Fibroblast of lung (primary cell): ENCODE measurements around the gene LRRC3B. TPM values are rescaled to one million over a fixed set of nuclear protein-coding genes. Genes with fewer than 3 reads are reported as not detected.

Experiments used
- DNase-seq, 2 donors: peaks; one replicate each; pipeline versions ENCODE4 v3.0.0 to v3.0.0-alpha.2; 2010; ENCODE audit warnings: low read depth in 2 of 2
- H2AFZ ChIP-seq: 2 replicates; pipeline ENCODE4 v1.5.1; 2012; ENCODE audit warnings: low read length, control low read depth, inconsistent platforms
- H3K27ac ChIP-seq: 2 replicates; pipeline ENCODE4 v1.5.1; 2011; ENCODE audit warnings: low read length, control low read depth; ENCODE audit not compliant: insufficient read depth
- H3K27me3 ChIP-seq: 2 replicates; pipeline ENCODE4 v1.5.1; 2011; ENCODE audit warnings: mild to moderate bottlenecking, low read length; ENCODE audit not compliant: control insufficient read depth, insufficient read depth
- H3K36me3 ChIP-seq: 2 replicates; pipeline ENCODE4 v1.5.1; 2011; ENCODE audit warnings: low read length; ENCODE audit not compliant: control insufficient read depth, insufficient read depth
- H3K4me1 ChIP-seq: 2 replicates; pipeline ENCODE4 v1.5.1; 2011; ENCODE audit warnings: low read length; ENCODE audit not compliant: control insufficient read depth, insufficient read depth; ENCODE audit errors: extremely low read depth
- H3K4me2 ChIP-seq: 2 replicates; pipeline ENCODE4 v1.5.1; 2011; ENCODE audit warnings: low read length, control low read depth; ENCODE audit not compliant: insufficient read depth; ENCODE audit errors: extremely low read depth
- H3K4me3 ChIP-seq, 4 experiments: fragments of 200-600 bp in 1 of 4; sonication (generic) in 1 of 4; replicated peaks in 1 of 4; 2 replicates each; pipeline ENCODE4 v1.5.1; 2011 to 2016; ENCODE audit warnings: low read length in 4 of 4, low read depth in 3 of 4, mild to moderate bottlenecking in 3 of 4, control low read depth in 2 of 4, inconsistent platforms in 1 of 4, mixed read lengths in 1 of 4; ENCODE audit not compliant: insufficient read depth in 1 of 4; ENCODE audit errors: control extremely low read depth in 1 of 4
- H3K79me2 ChIP-seq: 2 replicates; pipeline ENCODE4 v1.5.1; 2012; ENCODE audit warnings: mild to moderate bottlenecking, low read length, inconsistent platforms; ENCODE audit not compliant: control insufficient read depth, insufficient read depth
- H3K9ac ChIP-seq: 2 replicates; pipeline ENCODE4 v1.5.1; 2011; ENCODE audit warnings: mild to moderate bottlenecking, low read length, control low read depth; ENCODE audit not compliant: insufficient read depth
- H3K9me3 ChIP-seq: 2 replicates; pipeline ENCODE4 v1.5.1; 2012; ENCODE audit warnings: low read depth, low read length; ENCODE audit not compliant: control insufficient read depth, insufficient read depth
- H4K20me1 ChIP-seq: 2 replicates; pipeline ENCODE4 v1.5.1; 2011; ENCODE audit warnings: low read length; ENCODE audit not compliant: control insufficient read depth, insufficient read depth; ENCODE audit errors: extremely low read depth
- CTCF ChIP-seq, 2 donors: IDR thresholded peaks in 1 of 2; conservative IDR thresholded peaks in 1 of 2; 1 replicate in 1 of 2; 2 replicates in 1 of 2; pipeline ENCODE4 v1.5.1; 2011 to 2012; ENCODE audit warnings: low read length in 2 of 2, control low read depth in 1 of 2, inconsistent platforms in 1 of 2, low read depth in 1 of 2, mild to moderate bottlenecking in 1 of 2
- EZH2 ChIP-seq: IDR thresholded peaks from 2 replicates; pipeline ENCODE4 v1.5.1; 2012; ENCODE audit warnings: low read length, control low read depth, mild to moderate bottlenecking; ENCODE audit errors: missing control alignments
- polyA plus RNA-seq, 2 donors: library from polyadenylated mRNA; depleted of rRNA in 1 of 2; stranded (reverse) in 1 of 2; unstranded in 1 of 2; fragments of >200 nt; gene quantifications; 2 replicates each; pipeline ENCODE4 v1.2.1, GENCODE V29; 2011 to 2012; ENCODE audit warnings: missing spikeins in 1 of 2
- total RNA-seq: library from RNA; depleted of rRNA; stranded (reverse); fragments of >200 nt; gene quantifications from 2 replicates; pipeline ENCODE4 v1.2.1, GENCODE V29; 2014

The LRRC3B gene
- total and polyA plus RNA-seq, 2 donors (not counting 1 experiment from before 2014, with no cell fraction given) = not detected

- H4K20me1 ChIP-seq = no peaks in the 10 kb centered on the region
- TF ChIP-seq CTCF (conservative IDR thresholded peaks at IDR 0.05 in 1 of 2, IDR thresholded peaks at IDR 0.05 in 1 of 2; ENCODE audit: low read depth in 1 of 2, low read length in 2 of 2) = no peak
- no peak for TF ChIP-seq EZH2
- no peaks in the 10 kb centered on the region for H3K36me3 ChIP-seq
- no peak overlapping the region for H3K4me2 ChIP-seq
- no peak overlapping the region for H3K4me3 ChIP-seq
- H3K27ac ChIP-seq = no peak overlapping the region
- H3K9me3 ChIP-seq = no peaks in the 10 kb centered on the region
- H3K9ac ChIP-seq = no peak overlapping the region
- no peak for DNase-seq
- no peaks in the 10 kb centered on the region for H3K4me1 ChIP-seq
- H2AFZ ChIP-seq = no peak overlapping the region
- H3K79me2 ChIP-seq = no peaks in the 10 kb centered on the region
- H3K27me3 ChIP-seq = no peaks in the 10 kb centered on the region
These were observed 59.8 kb downstream of the LRRC3B start for GRCh38 chr3:26682406-26682805.

DNA sequence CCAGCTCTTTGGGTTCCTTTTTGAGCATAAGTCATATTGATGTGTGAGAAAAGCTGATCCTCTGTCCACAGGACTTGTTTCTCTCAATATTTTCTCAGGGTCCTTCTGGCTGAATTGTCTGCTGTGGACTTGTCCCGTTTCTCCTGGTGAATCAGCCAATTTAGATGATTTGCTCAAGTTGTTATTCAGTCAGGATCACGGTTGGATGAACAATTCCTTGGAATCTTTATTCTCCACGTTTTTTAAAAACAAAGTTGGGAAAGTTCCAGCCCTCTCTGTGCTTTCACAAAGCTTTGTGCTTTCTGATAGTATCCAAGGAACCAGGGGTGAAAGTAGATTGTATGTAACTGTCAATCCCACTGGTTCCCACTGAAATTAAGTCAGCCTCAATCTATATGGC lies 61.3 kb downstream of the LRRC3B start:
- Histone ChIP-seq H3K79me2 (no peaks in the 10 kb centered on the region), H3K9ac (no peak overlapping the region), H2AFZ (no peak overlapping the region), H3K27ac (no peak overlapping the region), H4K20me1 (no peaks in the 10 kb centered on the region), H3K4me2 (no peak overlapping the region), H3K9me3 (no peaks in the 10 kb centered on the region), H3K4me1 (no peaks in the 10 kb centered on the region), H3K36me3 (no peaks in the 10 kb centered on the region), H3K27me3 (no peaks in the 10 kb centered on the region), H3K4me3 (no peak overlapping the region)
- DNase-seq = no peak
- TF ChIP-seq CTCF (conservative IDR thresholded peaks at IDR 0.05 in 1 of 2, IDR thresholded peaks at IDR 0.05 in 1 of 2; ENCODE audit: low read depth in 1 of 2, low read length in 2 of 2) (no peak), EZH2 (no peak)

GRCh38 chr3:26687466-26687865 lies 64.9 kb downstream of the LRRC3B start:
- TF ChIP-seq EZH2 (no peak), CTCF (conservative IDR thresholded peaks at IDR 0.05 in 1 of 2, IDR thresholded peaks at IDR 0.05 in 1 of 2; ENCODE audit: low read depth in 1 of 2, low read length in 2 of 2) (no peak)
- no peaks in the 10 kb centered on the region for H3K79me2 ChIP-seq
- no peaks in the 10 kb centered on the region for H3K4me1 ChIP-seq
- H3K27me3 ChIP-seq = no peaks in the 10 kb centered on the region
- no peak overlapping the region for H3K4me3 ChIP-seq
- H3K9ac ChIP-seq = no peak overlapping the region
- H3K4me2 ChIP-seq = no peak overlapping the region
- no peaks in the 10 kb centered on the region for H4K20me1 ChIP-seq
- H3K27ac ChIP-seq = no peak overlapping the region
- no peaks in the 10 kb centered on the region for H3K9me3 ChIP-seq
- no peak overlapping the region for H2AFZ ChIP-seq
- no peaks in the 10 kb centered on the region for H3K36me3 ChIP-seq
- DNase-seq = no peak
